HEK293 (cell line): ENCODE measurements around the gene GALNT2.

ENCODE experiments used
- CTCF ChIA-PET: fragments of 350-600 bp; formaldehyde crosslinking; extraction: SDS; loops from one replicate; lab custom pipeline; 2021; ENCODE audit warnings: antibody characterized with exemption; lab: Yijun Ruan, JAX
- POLR2A ChIA-PET: fragments of 300-600 bp; formaldehyde crosslinking; extraction: SDS; loops from one replicate; lab custom pipeline; 2020; ENCODE audit warnings: antibody characterized with exemption, inconsistent platforms; lab: Yijun Ruan, JAX
- H3K27ac ChIP-seq: fragments of 200-500 bp; sonication (Bioruptor generic); 2 replicates; pipeline ENCODE4 v1.5.1; 2014; ENCODE audit warnings: low read depth, low read length, control low read depth, inconsistent platforms; ENCODE audit errors: extremely low read depth
- H3K36me3 ChIP-seq, 2 experiments: fragments of 200-500 bp in 1 of 2; sonication (Bioruptor generic) in 1 of 2; 1 replicate in 1 of 2; 2 replicates in 1 of 2; pipeline ENCODE4 v1.5.1; 2014 to 2017; ENCODE audit warnings: inconsistent platforms in 2 of 2, low read length in 2 of 2; ENCODE audit not compliant: control insufficient read depth in 2 of 2, insufficient read depth in 1 of 2
- H3K4me1 ChIP-seq: fragments of 200-500 bp; sonication (Bioruptor generic); 2 replicates; pipeline ENCODE4 v1.5.1; 2014; ENCODE audit warnings: mild to moderate bottlenecking, low read length, inconsistent platforms; ENCODE audit not compliant: control insufficient read depth, insufficient read depth
- H3K4me3 ChIP-seq: 2 replicates; pipeline ENCODE4 v1.5.1; 2011; ENCODE audit warnings: low read depth, mild to moderate bottlenecking, control low read depth, low read length, moderate library complexity
- H3K9me3 ChIP-seq: fragments of 200-500 bp; sonication (Bioruptor generic); 2 replicates; pipeline ENCODE4 v1.5.1; 2014; ENCODE audit warnings: low read depth, low read length, inconsistent platforms; ENCODE audit not compliant: control insufficient read depth, insufficient read depth
- ATF2 ChIP-seq: fragments of 450-650 bp; formaldehyde crosslinking; IDR thresholded peaks from 2 replicates; pipeline ENCODE4 v1.5.1; 2016; ENCODE audit warnings: missing biosample characterization, missing genetic modification characterization, low read depth
- FEZF1 ChIP-seq: fragments of 450-650 bp; formaldehyde crosslinking; IDR thresholded peaks from 2 replicates; pipeline ENCODE4 v1.5.1; 2016; ENCODE audit warnings: missing biosample characterization, missing genetic modification characterization
- KLF7 ChIP-seq: fragments of 450-650 bp; formaldehyde crosslinking; IDR thresholded peaks from 2 replicates; pipeline ENCODE4 v1.5.1; 2016; ENCODE audit warnings: missing biosample characterization, missing genetic modification characterization, borderline replicate concordance
- OSR2 ChIP-seq: fragments of 450-650 bp; formaldehyde crosslinking; IDR thresholded peaks from 2 replicates; pipeline ENCODE4 v1.5.1; 2016; ENCODE audit warnings: missing biosample characterization, missing genetic modification characterization
- SCRT2 ChIP-seq: fragments of 450-650 bp; formaldehyde crosslinking; IDR thresholded peaks from 2 replicates; pipeline ENCODE4 v1.5.1; 2016; ENCODE audit warnings: missing biosample characterization, missing genetic modification characterization
- YY1 ChIP-seq: fragments of 450-650 bp; formaldehyde crosslinking; IDR thresholded peaks from 2 replicates; pipeline ENCODE4 v1.5.1; 2018; ENCODE audit warnings: missing biosample characterization, missing genetic modification characterization
- ZBTB8A ChIP-seq: fragments of 450-650 bp; formaldehyde crosslinking; IDR thresholded peaks from 2 replicates; pipeline ENCODE4 v1.5.1; 2016; ENCODE audit warnings: missing biosample characterization, missing genetic modification characterization
- ZEB2 ChIP-seq: fragments of 450-650 bp; formaldehyde crosslinking; IDR thresholded peaks from 2 replicates; pipeline ENCODE4 v1.5.1; 2016; ENCODE audit warnings: missing biosample characterization, missing genetic modification characterization
- ZFP69B ChIP-seq: fragments of 450-650 bp; formaldehyde crosslinking; IDR thresholded peaks from 2 replicates; pipeline ENCODE4 v1.5.1; 2016; ENCODE audit warnings: missing biosample characterization, missing genetic modification characterization
- ZNF112 ChIP-seq: fragments of 450-650 bp; formaldehyde crosslinking; IDR thresholded peaks from 2 replicates; pipeline ENCODE4 v1.5.0; 2017; ENCODE audit warnings: missing biosample characterization, missing genetic modification characterization
- ZNF114 ChIP-seq: fragments of 450-650 bp; formaldehyde crosslinking; IDR thresholded peaks from 2 replicates; pipeline ENCODE4 v1.5.0; 2017; ENCODE audit warnings: missing biosample characterization, missing genetic modification characterization
- ZNF140 ChIP-seq: fragments of 450-650 bp; formaldehyde crosslinking; IDR thresholded peaks from 2 replicates; pipeline ENCODE4 v1.5.1; 2016; ENCODE audit warnings: missing biosample characterization, missing genetic modification characterization
- ZNF184 ChIP-seq: fragments of 450-650 bp; IDR thresholded peaks from 2 replicates; pipeline ENCODE4 v1.5.1; 2018; ENCODE audit warnings: missing biosample characterization, mild to moderate bottlenecking, missing genetic modification characterization
- ZNF2 ChIP-seq: fragments of 450-650 bp; formaldehyde crosslinking; IDR thresholded peaks from 2 replicates; pipeline ENCODE4 v1.5.1; 2016; ENCODE audit warnings: missing biosample characterization, missing genetic modification characterization
- ZNF211 ChIP-seq: fragments of 450-650 bp; formaldehyde crosslinking; IDR thresholded peaks from 2 replicates; pipeline ENCODE4 v1.5.1; 2016; ENCODE audit warnings: low read depth, missing biosample characterization, missing genetic modification characterization
- ZNF223 ChIP-seq: fragments of 450-650 bp; formaldehyde crosslinking; IDR thresholded peaks from 2 replicates; pipeline ENCODE4 v1.5.1; 2016; ENCODE audit warnings: missing biosample characterization, missing genetic modification characterization
- ZNF239 ChIP-seq: fragments of 450-650 bp; formaldehyde crosslinking; IDR thresholded peaks from 2 replicates; pipeline ENCODE4 v1.5.1; 2016; ENCODE audit warnings: missing biosample characterization, missing genetic modification characterization
- ZNF311 ChIP-seq: fragments of 450-650 bp; formaldehyde crosslinking; IDR thresholded peaks from 2 replicates; pipeline ENCODE4 v1.5.1; 2017; ENCODE audit warnings: missing biosample characterization, missing genetic modification characterization, borderline replicate concordance
- ZNF398 ChIP-seq: fragments of 450-650 bp; formaldehyde crosslinking; IDR thresholded peaks from 2 replicates; pipeline ENCODE4 v1.5.1; 2017; ENCODE audit warnings: missing biosample characterization, missing genetic modification characterization
- ZNF670 ChIP-seq: fragments of 450-650 bp; formaldehyde crosslinking; IDR thresholded peaks from 2 replicates; pipeline ENCODE4 v1.5.1; 2016; ENCODE audit warnings: missing biosample characterization, missing genetic modification characterization, low read depth
- ZNF76 ChIP-seq: fragments of 450-650 bp; formaldehyde crosslinking; IDR thresholded peaks from 2 replicates; pipeline ENCODE4; 2016; ENCODE audit warnings: low read depth, missing biosample characterization, missing genetic modification characterization, borderline replicate concordance
- ZNF776 ChIP-seq: fragments of 450-650 bp; formaldehyde crosslinking; IDR thresholded peaks from 2 replicates; pipeline ENCODE4 v1.5.0; 2017; ENCODE audit warnings: missing biosample characterization, missing genetic modification characterization, borderline replicate concordance
- ZSCAN18 ChIP-seq: fragments of 450-650 bp; formaldehyde crosslinking; IDR thresholded peaks from 2 replicates; pipeline ENCODE4 v1.5.1; 2016; ENCODE audit warnings: missing biosample characterization, missing genetic modification characterization
- ZSCAN4 ChIP-seq: fragments of 450-650 bp; formaldehyde crosslinking; IDR thresholded peaks from 2 replicates; pipeline ENCODE4 v1.5.1; 2017; ENCODE audit warnings: missing biosample characterization, missing genetic modification characterization

GALNT2 gene

GRCh38 chr1:230110971-230111370, 43.9 kb downstream of the GALNT2 start:
- Histone ChIP-seq H3K4me1 (peaks cover 10% of the 10 kb centered on the region), H3K27ac (no peak overlapping the region), H3K4me3 (no peak overlapping the region), H3K9me3 (no peaks in the 10 kb centered on the region), H3K36me3 (no peaks in the 10 kb centered on the region)
- ChIA-PET POLR2A (interaction anchor here (1.1 kb wide), 1 partner anchor 9 kb away, joined by 3 read pairs; no protein-coding TSS in a partner anchor), CTCF (interaction anchor here (0.7 to 1.8 kb wide), 2 partner anchors 10 to 59 kb away, joined by 3 to 11 read pairs; no protein-coding TSS in a partner anchor)
- TF ChIP-seq ZNF239 (tag by site-specific recombination) (no peak), ZNF114 (tag by site-specific recombination) (no peak), ZNF112 (no peak), ZNF140 (tag by site-specific recombination) (no peak), ZEB2 (tag by site-specific recombination) (no peak), KLF7 (tag by site-specific recombination) (no peak), ZNF776 (tag by site-specific recombination) (no peak), ZNF311 (tag by site-specific recombination) (no peak), ZBTB8A (no peak)

- ChIA-PET POLR2A (no interaction called here), CTCF (interaction anchor here (0.8 kb wide), 1 partner anchor 8 kb away, joined by 3 read pairs; no protein-coding TSS in a partner anchor)
- Histone ChIP-seq H3K4me3 (no peak overlapping the region), H3K9me3 (no peaks in the 10 kb centered on the region), H3K36me3 (no peaks in the 10 kb centered on the region), H3K4me1 (peaks cover 10% of the 10 kb centered on the region), H3K27ac (no peak overlapping the region)
- TF ChIP-seq ZNF223 (tag by site-specific recombination) (peak; percentile 80), ATF2 (tag by site-specific recombination) (no peak), ZNF184 (tag by site-specific recombination) (no peak), FEZF1 (tag by site-specific recombination) (peak; percentile 85), ZNF211 (tag by site-specific recombination) (no peak), ZFP69B (tag by site-specific recombination) (no peak), ZSCAN4 (0 out of 2 replicates have a peak, but pooled peaks have one; percentile 8), ZNF398 (tag by site-specific recombination) (peak; percentile 48)
These were observed 45.2 kb downstream of the GALNT2 start for GRCh38 chr1:230112131-230112701.

GRCh38 chr1:230112782-230113181, 45.7 kb downstream of the GALNT2 start:
- Histone ChIP-seq H3K4me1 (peaks cover 10% of the 10 kb centered on the region), H3K36me3 (no peaks in the 10 kb centered on the region), H3K4me3 (no peak overlapping the region), H3K27ac (no peak overlapping the region), H3K9me3 (no peaks in the 10 kb centered on the region)
- ChIA-PET POLR2A (no interaction called here), CTCF (interaction anchor here (0.8 kb wide), 1 partner anchor 7 kb away, joined by 3 read pairs; no protein-coding TSS in a partner anchor)
- TF ChIP-seq YY1, result no peak
- TF ChIP-seq ZSCAN18 (tag by site-specific recombination), result no peak
- peak; percentile 26; the same call in 1 of the 2 replicates for TF ChIP-seq SCRT2 (tag by site-specific recombination)
- no peak for TF ChIP-seq ZNF2 (tag by site-specific recombination)
- no peak for TF ChIP-seq OSR2 (tag by site-specific recombination)
- TF ChIP-seq ZNF670, result no peak
- no peak for TF ChIP-seq ZNF76 (tag by site-specific recombination)
